ENCODE results near the gene MAPK13.

GRCh38 chr6:36133148-36133547 is 2.8 kb downstream of the MAPK13 start:
- TF ChIP-seq CTCF (IDR thresholded peaks at IDR 0.05) (no peak), POLR2A (IDR thresholded peaks at IDR 0.05) (no peak)

Measured in esophagus squamous epithelium (tissue), 4 donors.